IMR-90 (cell line): ENCODE data around the gene ITSN1. TPM values are rescaled to one million over a fixed set of nuclear protein-coding genes. Genes with fewer than 3 reads are reported as not detected.

Source experiments
- ATAC-seq: fragments of 200-7000 bp; cut with Tn5 transposase; 2 replicates; pipeline ENCODE4 v1.9.1; 2020; ENCODE audit warnings: low read depth, mild to moderate bottlenecking, moderate library complexity
- BruUV-seq: library from RNA; stranded (reverse); fragments of 400-500 nt; replicated peaks from 2 replicates; lab custom pipeline; 2021; lab: Mats Ljungman, UMichigan
- CTCF ChIA-PET: fragments of 300-600 bp; formaldehyde crosslinking; extraction: SDS; loops from one replicate; lab custom pipeline; 2021; ENCODE audit warnings: antibody characterized with exemption; lab: Yijun Ruan, JAX
- POLR2A ChIA-PET: fragments of 300-600 bp; sonication (Branson Sonifier 250); formaldehyde crosslinking; loops from one replicate; lab custom pipeline; 2022; ENCODE audit warnings: antibody characterized with exemption; ENCODE audit not compliant: unreplicated experiment; lab: Charles Lee
- DNase-seq: peaks from one replicate; pipeline ENCODE4 v3.0.0; 2013
- H2AFZ ChIP-seq: replicated peaks from 2 replicates; pipeline ENCODE3; 2013; ENCODE audit warnings: low read length, mild to moderate bottlenecking; ENCODE audit not compliant: poor library complexity
- H2AK5ac ChIP-seq: 2 replicates; pipeline ENCODE4 v1.6.1; 2013; ENCODE audit warnings: low read depth, low read length, inconsistent platforms
- H2AK9ac ChIP-seq: replicated peaks from 2 replicates; pipeline ENCODE3; 2013; ENCODE audit warnings: mild to moderate bottlenecking, low read depth, low read length, moderate library complexity; ENCODE audit not compliant: poor library complexity
- H2BK120ac ChIP-seq: 2 replicates; pipeline ENCODE4 v1.6.1; 2013; ENCODE audit warnings: low read depth, low read length, inconsistent platforms
- H2BK15ac ChIP-seq: 3 replicates; pipeline ENCODE4 v1.6.1; 2013; ENCODE audit warnings: low read depth, low read length, inconsistent platforms
- H2BK20ac ChIP-seq: 2 replicates; pipeline ENCODE4 v1.6.1; 2013; ENCODE audit warnings: low read depth, mild to moderate bottlenecking, inconsistent platforms, low read length, moderate library complexity
- H2BK5ac ChIP-seq: 2 replicates; pipeline ENCODE4 v1.6.1; 2013; ENCODE audit warnings: mild to moderate bottlenecking, low read depth, low read length, inconsistent platforms; ENCODE audit not compliant: poor library complexity, severe bottlenecking
- H3K14ac ChIP-seq: replicated peaks from 2 replicates; pipeline ENCODE4 v1.6.1; 2013; ENCODE audit warnings: low read depth, low read length, inconsistent platforms
- H3K18ac ChIP-seq: 2 replicates; pipeline ENCODE4 v1.6.1; 2013; ENCODE audit warnings: low read depth, low read length, control low read depth
- H3K23ac ChIP-seq: 2 replicates; pipeline ENCODE4 v1.6.1; 2013; ENCODE audit warnings: low read depth, low read length, inconsistent platforms
- H3K27ac ChIP-seq: 2 replicates; pipeline ENCODE4 v1.5.1; 2013; ENCODE audit warnings: mild to moderate bottlenecking, control low read depth, low read length; ENCODE audit not compliant: insufficient read depth
- H3K27me3 ChIP-seq: 2 replicates; pipeline ENCODE4 v1.6.1; 2013; ENCODE audit warnings: low read length; ENCODE audit not compliant: control insufficient read depth, insufficient read depth
- H3K36me3 ChIP-seq: 2 replicates; pipeline ENCODE4 v1.6.1; 2013; ENCODE audit warnings: low read length, mixed read lengths; ENCODE audit not compliant: control insufficient read depth, insufficient read depth
- H3K4ac ChIP-seq: 2 replicates; pipeline ENCODE4 v1.6.1; 2013; ENCODE audit warnings: low read depth, low read length, inconsistent platforms
- H3K4me1 ChIP-seq: 2 replicates; pipeline ENCODE4 v1.6.1; 2013; ENCODE audit warnings: low read length, mixed read lengths; ENCODE audit not compliant: control insufficient read depth, insufficient read depth
- H3K4me2 ChIP-seq: 2 replicates; pipeline ENCODE4 v1.6.1; 2013; ENCODE audit warnings: low read depth, mild to moderate bottlenecking, control low read depth, low read length, moderate library complexity
- H3K4me3 ChIP-seq: 2 replicates; pipeline ENCODE4 v1.5.1; 2013; ENCODE audit warnings: low read depth, mild to moderate bottlenecking, control low read depth, low read length, moderate library complexity; ENCODE audit not compliant: insufficient read depth
- H3K56ac ChIP-seq: 2 replicates; pipeline ENCODE4 v1.6.1; 2013; ENCODE audit warnings: low read length, inconsistent platforms; ENCODE audit not compliant: insufficient read depth; ENCODE audit errors: extremely low read depth
- H3K79me1 ChIP-seq, 2 experiments: 2 replicates each; pipeline ENCODE4 v1.6.1; 2013; ENCODE audit warnings: low read length in 2 of 2, inconsistent platforms in 1 of 2, low read depth in 1 of 2
- H3K9ac ChIP-seq: 2 replicates; pipeline ENCODE4 v1.6.1; 2013; ENCODE audit warnings: low read depth, low read length, control low read depth
- H3K9me1 ChIP-seq: 2 replicates; pipeline ENCODE4 v1.6.1; 2013; ENCODE audit warnings: low read length, inconsistent platforms; ENCODE audit not compliant: insufficient read depth
- H3K9me3 ChIP-seq: 2 replicates; pipeline ENCODE4 v1.6.1; 2013; ENCODE audit warnings: low read length; ENCODE audit not compliant: control insufficient read depth, insufficient read depth
- H4K20me1 ChIP-seq: 2 replicates; pipeline ENCODE4 v1.6.1; 2013; ENCODE audit warnings: low read length, inconsistent platforms; ENCODE audit not compliant: insufficient read depth
- H4K5ac ChIP-seq: 2 replicates; pipeline ENCODE4 v1.6.1; 2013; ENCODE audit warnings: mild to moderate bottlenecking, low read depth, low read length, control low read depth
- H4K8ac ChIP-seq, 2 experiments: 2 replicates each; pipeline ENCODE4 v1.6.1; 2013; ENCODE audit warnings: low read depth in 2 of 2, low read length in 2 of 2, control low read depth in 1 of 2, inconsistent platforms in 1 of 2
- H4K91ac ChIP-seq: 2 replicates; pipeline ENCODE4 v1.6.1; 2013; ENCODE audit warnings: low read depth, low read length, inconsistent platforms; ENCODE audit not compliant: insufficient read depth
- BHLHE40 ChIP-seq: fragments of 150-350 bp; IDR thresholded peaks from 2 replicates; pipeline ENCODE4 v1.6.1; 2016; ENCODE audit warnings: mild to moderate bottlenecking, low read depth, low read length
- CEBPB ChIP-seq: IDR thresholded peaks from 2 replicates; pipeline ENCODE4 v1.6.1; 2012; ENCODE audit warnings: low read depth, low read length, improper control_type of control experiment
- CHD1 ChIP-seq: IDR thresholded peaks from 2 replicates; pipeline ENCODE4 v1.6.1; 2012; ENCODE audit warnings: low read depth, low read length, improper control_type of control experiment
- ELK1 ChIP-seq: fragments of 150-350 bp; IDR thresholded peaks from 2 replicates; pipeline ENCODE4 v1.6.1; 2016; ENCODE audit warnings: low read depth, mild to moderate bottlenecking, low read length, moderate library complexity, borderline replicate concordance
- FOS ChIP-seq: fragments of 150-350 bp; IDR thresholded peaks from 2 replicates; pipeline ENCODE4 v1.6.1; 2016; ENCODE audit warnings: low read depth, low read length
- MAFK ChIP-seq: IDR thresholded peaks from 2 replicates; pipeline ENCODE4 v1.6.1; 2012; ENCODE audit warnings: low read depth, low read length, improper control_type of control experiment
- MAZ ChIP-seq: IDR thresholded peaks from 2 replicates; pipeline ENCODE4 v1.6.1; 2012; ENCODE audit warnings: low read depth, mild to moderate bottlenecking, low read length, improper control_type of control experiment, moderate library complexity, borderline replicate concordance
- MXI1 ChIP-seq: IDR thresholded peaks from 2 replicates; pipeline ENCODE4 v1.6.1; 2012; ENCODE audit warnings: low read depth, mild to moderate bottlenecking, low read length, moderate library complexity, borderline replicate concordance
- NFE2L2 ChIP-seq: fragments of 150-350 bp; IDR thresholded peaks from 2 replicates; pipeline ENCODE4 v1.6.1; 2016; ENCODE audit warnings: low read depth, mild to moderate bottlenecking, low read length
- POLR2A ChIP-seq: IDR thresholded peaks from 2 replicates; pipeline ENCODE4 v1.6.1; 2012; ENCODE audit warnings: mild to moderate bottlenecking, low read depth, low read length
- RAD21 ChIP-seq: IDR thresholded peaks from 2 replicates; pipeline ENCODE4 v1.6.1; 2012; ENCODE audit warnings: low read length, improper control_type of control experiment
- RCOR1 ChIP-seq: IDR thresholded peaks from 2 replicates; pipeline ENCODE4 v1.6.1; 2012; ENCODE audit warnings: mild to moderate bottlenecking, low read length, improper control_type of control experiment; ENCODE audit not compliant: insufficient replicate concordance
- RFX5 ChIP-seq: IDR thresholded peaks from 2 replicates; pipeline ENCODE4 v1.8.0; 2012; ENCODE audit warnings: low read depth, mild to moderate bottlenecking, low read length, moderate library complexity
- SMC3 ChIP-seq: fragments of 150-350 bp; IDR thresholded peaks from 2 replicates; pipeline ENCODE4 v1.6.1; 2016; ENCODE audit warnings: low read depth, mild to moderate bottlenecking, antibody characterized with exemption, low read length, moderate library complexity
- USF2 ChIP-seq: fragments of 150-350 bp; IDR thresholded peaks from 2 replicates; pipeline ENCODE4 v1.6.1; 2017; ENCODE audit warnings: mild to moderate bottlenecking, antibody characterized with exemption, low read length, low read depth
- WGBS, 2 experiments: methylation state at CpG; one replicate each; pipeline versions ENCODE4 v1.1.5 to v1.1.7; 2013; ENCODE audit warnings: missing lambda C conversion rate in 2 of 2; ENCODE audit not compliant: insufficient read length in 1 of 2; ENCODE audit errors: extremely low coverage in 2 of 2; 5-methylcytosine and 5-hydroxymethylcytosine counted together
- dilution Hi-C: fragments of 300-500 bp; cut with HindIII; formaldehyde crosslinking; loops from one replicate; pipeline ENCODE4 v1.14.3; 2018; ENCODE audit warnings: low sequenced_read_pairs; ENCODE audit not compliant: unreplicated experiment
- in situ Hi-C: fragments of 300-500 bp; cut with MboI; formaldehyde crosslinking; loops from 3 replicates; pipeline ENCODE4 v1.14.3; 2019; ENCODE audit warnings: low sequenced_read_pairs, inconsistent platforms, mixed read lengths
- intact Hi-C: fragments of 100-400 bp; cut with micrococcal nuclease; formaldehyde crosslinking; loops from 2 replicates; pipeline ENCODE4 v1.10.0; 2022
- polyA plus RNA-seq, 3 experiments: library from polyadenylated mRNA; depleted of rRNA; stranded (reverse); fragments of >200 nt; gene quantifications; 2 replicates each; pipeline ENCODE4 v1.2.3, GENCODE V29; 2012; ENCODE audit warnings: low replicate concordance in 1 of 3
- total RNA-seq: library from RNA; depleted of rRNA; stranded (reverse); fragments of >200 nt; gene quantifications from 2 replicates; pipeline ENCODE4 v1.2.3, GENCODE V29; 2012
- TF ChIP-seq, protein P1 (sequence below): conservative IDR thresholded peaks from 2 replicates; pipeline ENCODE4 v1.5.1; 2012; ENCODE audit warnings: mild to moderate bottlenecking, low read depth, low read length, improper control_type of control experiment

ITSN1 gene
- total and polyA plus RNA-seq, 2 of the 4 experiments (the other 2 are of a cell fraction) = 45.4 to 62.0 TPM

GRCh38 chr21:33895356-33895755, 253.1 kb downstream of the ITSN1 start:
- H4K91ac ChIP-seq = no peak overlapping the region
- CTCF ChIA-PET = interaction anchor here (0.5 to 2.0 kb wide), 11 partner anchors 133 to 344 kb away, joined by 3 to 16 read pairs (median 3); partner anchors contain the start of gene ITSN1
- dilution Hi-C loops (no loop called here), intact Hi-C loops (loop anchor here (2.0 kb wide), 1 partner anchor 291 kb away; no protein-coding TSS in a partner anchor), in situ Hi-C loops (no loop called here)
- H3K9ac ChIP-seq = no peak overlapping the region
- H2AK9ac ChIP-seq = no peak overlapping the region
- H3K36me3 ChIP-seq = no peaks in the 10 kb centered on the region
- H3K23ac ChIP-seq = no peak overlapping the region
- H4K20me1 ChIP-seq = no peaks in the 10 kb centered on the region
- no peak overlapping the region for H3K27ac ChIP-seq
- H2BK5ac ChIP-seq = no peak overlapping the region
- H2BK120ac ChIP-seq = no peak overlapping the region
- no peak overlapping the region for H3K18ac ChIP-seq
- H3K79me1 ChIP-seq = no peaks in the 10 kb centered on the region
- ATAC-seq (no peak), DNase-seq (no peak)
- no peak overlapping the region for H3K4me2 ChIP-seq
- no peak overlapping the region for H3K56ac ChIP-seq
- H4K8ac ChIP-seq = no peak overlapping the region
- H3K14ac ChIP-seq = no peak overlapping the region
- POLR2A ChIA-PET = interaction anchor here (0.5 kb wide), 1 partner anchor 236 kb away, joined by 6 read pairs; no protein-coding TSS in a partner anchor
- H2AK5ac ChIP-seq = no peak overlapping the region
- BruUV-seq = no TSS peak
- peaks cover 19% of the 10 kb centered on the region for H3K4me1 ChIP-seq
- H2AFZ ChIP-seq = no peak overlapping the region
- no peak overlapping the region for H2BK15ac ChIP-seq
- H3K4me3 ChIP-seq = no peak overlapping the region
- no peaks in the 10 kb centered on the region for H3K9me3 ChIP-seq
- no peak overlapping the region for H4K5ac ChIP-seq
- H3K27me3 ChIP-seq = no peaks in the 10 kb centered on the region
- no peak overlapping the region for H3K4ac ChIP-seq
- no peak overlapping the region for H2BK20ac ChIP-seq
- TF ChIP-seq CEBPB (no peak), BHLHE40 (no peak), ELK1 (no peak), MXI1 (no peak), SMC3 (no peak), MAZ (no peak), RAD21 (no peak), USF2 (no peak), CHD1 (no peak), RCOR1 (no peak), FOS (no peak), RFX5 (no peak), NFE2L2 (no peak), POLR2A (no peak), MAFK (no peak)
- TF ChIP-seq, protein P1, sequence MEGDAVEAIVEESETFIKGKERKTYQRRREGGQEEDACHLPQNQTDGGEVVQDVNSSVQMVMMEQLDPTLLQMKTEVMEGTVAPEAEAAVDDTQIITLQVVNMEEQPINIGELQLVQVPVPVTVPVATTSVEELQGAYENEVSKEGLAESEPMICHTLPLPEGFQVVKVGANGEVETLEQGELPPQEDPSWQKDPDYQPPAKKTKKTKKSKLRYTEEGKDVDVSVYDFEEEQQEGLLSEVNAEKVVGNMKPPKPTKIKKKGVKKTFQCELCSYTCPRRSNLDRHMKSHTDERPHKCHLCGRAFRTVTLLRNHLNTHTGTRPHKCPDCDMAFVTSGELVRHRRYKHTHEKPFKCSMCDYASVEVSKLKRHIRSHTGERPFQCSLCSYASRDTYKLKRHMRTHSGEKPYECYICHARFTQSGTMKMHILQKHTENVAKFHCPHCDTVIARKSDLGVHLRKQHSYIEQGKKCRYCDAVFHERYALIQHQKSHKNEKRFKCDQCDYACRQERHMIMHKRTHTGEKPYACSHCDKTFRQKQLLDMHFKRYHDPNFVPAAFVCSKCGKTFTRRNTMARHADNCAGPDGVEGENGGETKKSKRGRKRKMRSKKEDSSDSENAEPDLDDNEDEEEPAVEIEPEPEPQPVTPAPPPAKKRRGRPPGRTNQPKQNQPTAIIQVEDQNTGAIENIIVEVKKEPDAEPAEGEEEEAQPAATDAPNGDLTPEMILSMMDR = no peak
- peaks cover 15% of the 10 kb centered on the region for H3K9me1 ChIP-seq
- 78% methylated on average over 26 of the region's 28 CpGs; no CpG with 5 or more reads in 1 of the 2 experiments for WGBS, 2 experiments
